Measurements from ENCODE around the gene DDX41.

- no peak; the same call in 1 of the 2 replicates for TF ChIP-seq CTCF (IDR thresholded peaks at IDR 0.05; ENCODE audit: low read length)
- TF ChIP-seq EZH2 (IDR thresholded peaks at IDR 0.05; ENCODE audit: borderline replicate concordance, low read length) = no peak
Measured at GRCh38 chr5:177507596-177508220, 9.1 kb downstream of the DDX41 start.

Measured in OCI-LY1 (cell line).